ENCODE measurements around the gene ICA1.

DNA sequence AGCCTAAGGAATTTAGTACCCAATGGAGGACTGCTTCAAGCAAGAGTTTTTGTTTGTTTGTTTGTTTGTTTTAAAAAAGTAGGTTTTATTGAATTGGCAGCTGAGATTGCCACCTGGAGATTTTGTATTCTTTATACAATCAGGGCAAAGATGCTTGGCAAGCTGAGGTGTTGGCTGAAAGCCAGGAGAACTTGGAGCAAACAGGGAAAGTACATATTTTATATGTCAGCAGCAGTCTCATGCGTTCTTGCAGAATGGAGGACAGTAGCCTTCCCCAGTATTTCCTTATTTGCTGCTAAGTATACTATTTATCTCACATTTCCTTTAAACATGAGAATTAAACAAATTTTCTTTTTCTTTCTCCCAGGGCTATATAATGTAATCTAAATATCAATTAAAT, 22.6 kb upstream of the ICA1 start:
- TF ChIP-seq POLR2A (IDR thresholded peaks at IDR 0.05): no peak
- TF ChIP-seq CTCF (IDR thresholded peaks at IDR 0.05): no peak

Measured in body of pancreas (tissue), 4 donors.